Left colon (tissue), 2 donors: Measurements from ENCODE around the gene TANGO2. TPM values are rescaled to one million over a fixed set of nuclear protein-coding genes. Genes with fewer than 3 reads are reported as not detected.
A peak's percentile ranks its signal among the peaks of the same experiment; 100 is the strongest.

Experiments
- ATAC-seq: fragments of 200-7000 bp; cut with Tn5 transposase; one replicate; pipeline ENCODE4 v1.9.1; 2020; ENCODE audit warnings: mild to moderate bottlenecking, moderate library complexity
- DNase-seq, 2 donors: peaks; one replicate each; pipeline ENCODE4 v3.0.0-alpha.2; 2020
- intact Hi-C, 2 donors: fragments of 100-400 bp; cut with DNase I in 1 of 2; cut with micrococcal nuclease in 1 of 2; formaldehyde crosslinking; loops; one replicate each; pipeline versions ENCODE4 v1.11.2 to v1.14.0; 2022; cut with DNase I, micrococcal nuclease
- microRNA-seq, 2 donors: library from miRNA; unstranded; fragments of <30 nt; microRNA quantifications; one replicate each; pipeline versions ENCODE4 v1.1.0 to v1.2.0, GENCODE V29; 2020
- total RNA-seq, 2 donors: library from RNA; stranded (reverse); fragmentation: NEBNext Ultra II Directional; extraction: Animal tissue kit (Norgen Biotek cat#: 25700); gene quantifications; one replicate each; pipeline ENCODE4 v1.2.1, GENCODE V29; 2021
- donor health status: DM: no; HTN: no; CAD: no.
- donor health status: DM: yes; HTN: yes; CAD: no.

Gene TANGO2
- total RNA-seq, 2 donors from 2014 or later = 28.7 to 29.9 TPM

- DNase-seq = no peak
- no peak for ATAC-seq
- intact Hi-C loops = no loop called here
These were observed 93.9 kb downstream of the TANGO2 start for GRCh38 chr22:20114506-20115475.

GRCh38 chr22:20115691-20116375, 94.9 kb downstream of the TANGO2 start, which contains the start of gene RANBP1:
Gene RANBP1, plus strand, starts transcription at chr22:20116104. Its CDS starts 81 bp downstream, at chr22:20116185.
- DNase-seq = no peak
- intact Hi-C loops = no loop called here
- no peak for ATAC-seq

- ATAC-seq = peak; percentile 8
- peak; percentile 54 to 59 for DNase-seq
- intact Hi-C loops = no loop called here
These were observed 95.6 kb downstream of the TANGO2 start for GRCh38 chr22:20116376-20116950.

Small RNA genes lying within 50 kb of the gene (microRNA-seq; reads per million reads assigned to microRNA genes)
- 239 to 902 reads per million in 2 donors for gene MIR185
- 0 reads per million in 2 donors for gene MIR6816

Other genes starting within 250 kb of the TANGO2 start
- 1 to 10 TPM; 3.3 to 4.6 TPM for gene GNB1L, start 166.2 kb upstream of the TANGO2 start, total RNA-seq
- gene RTL10, start 166.2 kb upstream of the TANGO2 start, total RNA-seq = 1 to 10 TPM; 8.2 to 9.0 TPM
- 10 to 100 TPM; 58.2 to 71.3 TPM for gene COMT, start 79.3 kb upstream of the TANGO2 start, total RNA-seq
- gene TXNRD2, start 79.3 kb upstream of the TANGO2 start, total RNA-seq = 10 to 100 TPM; 18.2 to 21.5 TPM
- 10 to 100 TPM; 12.2 to 13.0 TPM for gene ARVCF, start 4.3 kb upstream of the TANGO2 start, total RNA-seq
- gene DGCR8, start 59.1 kb downstream of the TANGO2 start, total RNA-seq = 10 to 100 TPM; 32.7 to 46.8 TPM
- gene RANBP1, start 95.0 kb downstream of the TANGO2 start, total RNA-seq = 10 to 100 TPM; 57.2 to 80.3 TPM
- 10 to 100 TPM; 33.3 to 36.4 TPM for gene TRMT2A, start 96.1 kb downstream of the TANGO2 start, total RNA-seq
- 10 to 100 TPM; 36.9 to 37.0 TPM for gene ZDHHC8, start 110.7 kb downstream of the TANGO2 start, total RNA-seq
- 1 to 10 TPM in 1 of 2 donors, under 1 TPM in 1; 0.58 to 1.5 TPM for gene CCDC188, start 129.9 kb downstream of the TANGO2 start, total RNA-seq
- gene RTN4R, start 247.2 kb downstream of the TANGO2 start, total RNA-seq = 1 to 10 TPM; 4.0 to 6.5 TPM